GM20000 (cell line): Measurements from ENCODE around the gene CDK14.
"Not testable (repeated sequence)": the region's sequence is repeated elsewhere in the genome, so short reads cannot be mapped to it uniquely, and the experiment has no call there.

Experiments used
- DNase-seq: peaks from one replicate; pipeline ENCODE4 v3.0.0; 2012; ENCODE audit warnings: low spot score
- CTCF ChIP-seq: IDR thresholded peaks from 2 replicates; pipeline ENCODE4 v1.5.1; 2012; ENCODE audit warnings: mild to moderate bottlenecking, control low read depth; ENCODE audit errors: extremely low read depth, missing control alignments

The CDK14 gene

DNA sequence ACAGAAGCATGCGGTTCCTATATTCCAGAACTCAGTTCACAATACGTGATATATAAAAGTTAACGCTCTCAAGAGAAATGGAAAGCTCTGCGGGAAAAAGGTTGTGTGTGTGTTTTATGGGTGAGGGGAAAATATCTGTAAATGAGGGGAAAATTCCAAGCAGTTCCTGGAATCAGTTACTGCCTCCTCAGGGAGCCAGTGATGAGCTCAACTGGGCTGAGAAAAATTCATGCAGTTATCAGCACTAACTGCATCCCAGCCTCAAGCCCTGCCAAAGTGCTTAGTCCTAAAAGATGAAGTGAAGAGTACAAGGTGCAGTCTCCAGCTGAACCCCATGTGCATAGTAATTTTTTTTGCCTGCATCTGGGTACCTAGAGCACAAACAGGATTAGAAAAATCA, 191.9 kb downstream of the CDK14 start:
- TF ChIP-seq CTCF = no peak
- DNase-seq = no peak

GRCh38 chr7:90789736-90790306, 193.7 kb downstream of the CDK14 start:
- no peak for TF ChIP-seq CTCF
- DNase-seq = no peak

GRCh38 chr7:90791596-90791995, 195.5 kb downstream of the CDK14 start:
- DNase-seq = no peak
- no peak for TF ChIP-seq CTCF

- no peak for TF ChIP-seq CTCF
- DNase-seq = no peak
Observed at GRCh38 chr7:90792301-90792700, 196.2 kb downstream of the CDK14 start.

- DNase-seq = not testable (repeated sequence)
Observed at GRCh38 chr7:90794234-90794633, 198.1 kb downstream of the CDK14 start.

DNA sequence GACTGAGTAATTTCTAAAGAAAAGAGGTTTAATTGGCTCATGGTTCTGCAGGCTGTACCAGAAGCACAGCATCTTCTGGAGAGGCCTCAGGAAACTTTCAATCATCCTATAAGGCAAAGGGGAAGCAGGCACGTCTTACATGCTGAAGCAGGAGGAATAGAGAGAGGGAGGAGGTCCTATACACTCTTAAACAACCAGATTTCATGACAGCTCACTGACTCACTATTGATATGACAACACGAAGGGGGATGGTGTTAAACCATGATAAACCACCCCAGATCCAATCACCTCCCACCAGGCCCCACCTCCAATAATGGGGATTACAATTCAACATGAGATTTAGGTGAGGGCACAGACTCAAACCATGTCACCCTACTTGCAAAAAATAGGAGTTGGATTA, 201.5 kb downstream of the CDK14 start:
- TF ChIP-seq CTCF = no peak
- no peak for DNase-seq

- TF ChIP-seq CTCF = no peak
- no peak for DNase-seq
Observed at GRCh38 chr7:90804370-90804769, 208.2 kb downstream of the CDK14 start.

GRCh38 chr7:90815552-90815951, 219.4 kb downstream of the CDK14 start:
- DNase-seq = not testable (repeated sequence)
